Measurements from ENCODE around the gene F7. TPM values are rescaled to one million over a fixed set of nuclear protein-coding genes. Genes with fewer than 3 reads are reported as not detected.

The F7 gene
- total RNA-seq, 1 experiment from 2014 or later, result 52.4 TPM

GRCh38 chr13:113115363-113116205, 10.0 kb downstream of the F7 start:
- POLR2A ChIA-PET, result no interaction called here
- Mint-ChIP-seq H3K36me3 (ENCODE audit: insufficient read depth, unreplicated experiment) (no peaks in the 10 kb centered on the region), H3K9me3 (ENCODE audit: unreplicated experiment) (no peaks in the 10 kb centered on the region), H3K4me3 (ENCODE audit: unreplicated experiment) (no peak overlapping the region), H3K27ac (ENCODE audit: unreplicated experiment) (no peak overlapping the region), H3K27me3 (ENCODE audit: insufficient read depth, unreplicated experiment) (no peaks in the 10 kb centered on the region), H3K4me1 (ENCODE audit: low read depth, unreplicated experiment) (no peaks in the 10 kb centered on the region)
- Histone ChIP-seq H3K4me1 (peaks cover 8% of the 10 kb centered on the region), H3K9me3 (no peaks in the 10 kb centered on the region; the same call in 1 of the 2 replicates), H3K36me3 (ENCODE audit: control insufficient read depth, insufficient read depth, low read length) (no peaks in the 10 kb centered on the region), H3K27me3 (replicated peaks; ENCODE audit: control insufficient read depth, insufficient read depth, low read length) (no peaks in the 10 kb centered on the region), H3K4me3 (ENCODE audit: low read depth, low read length) (no peak overlapping the region)
- no TSS peak for BruUV-seq (replicated peaks)
- intact Hi-C loops (cut with micrococcal nuclease; ENCODE audit: unreplicated experiment), result no loop called here
- CTCF ChIA-PET, result no interaction called here
- no peak for TF ChIP-seq CTCF (IDR thresholded peaks at IDR 0.05; ENCODE audit: insufficient read depth in 1 of 2, low read depth in 1 of 2, low read length in 1 of 2, severe bottlenecking in 1 of 2, unreplicated experiment in 1 of 2)
- DNase-seq, result no peak

GRCh38 chr13:113116206-113116800, 10.7 kb downstream of the F7 start:
- Histone ChIP-seq H3K4me3 (ENCODE audit: low read depth, low read length) (no peak overlapping the region), H3K36me3 (ENCODE audit: control insufficient read depth, insufficient read depth, low read length) (no peaks in the 10 kb centered on the region), H3K27me3 (replicated peaks; ENCODE audit: control insufficient read depth, insufficient read depth, low read length) (no peaks in the 10 kb centered on the region), H3K4me1 (peaks cover 8% of the 10 kb centered on the region), H3K9me3 (no peaks in the 10 kb centered on the region)
- DNase-seq, result no peak
- no TSS peak for BruUV-seq (replicated peaks)
- H3K27me3 Mint-ChIP-seq (ENCODE audit: insufficient read depth, unreplicated experiment), result no peaks in the 10 kb centered on the region
- H3K36me3 Mint-ChIP-seq (ENCODE audit: insufficient read depth, unreplicated experiment), result no peaks in the 10 kb centered on the region
- H3K4me3 Mint-ChIP-seq (ENCODE audit: unreplicated experiment), result no peak overlapping the region
- intact Hi-C loops (cut with micrococcal nuclease; ENCODE audit: unreplicated experiment), result no loop called here
- no peak overlapping the region for H3K27ac Mint-ChIP-seq (ENCODE audit: unreplicated experiment)
- ChIA-PET CTCF (interaction anchor here (0.6 kb wide), 1 partner anchor 34 kb away, joined by 3 read pairs; no protein-coding TSS in a partner anchor), POLR2A (no interaction called here)
- no peaks in the 10 kb centered on the region for H3K9me3 Mint-ChIP-seq (ENCODE audit: unreplicated experiment)
- TF ChIP-seq CTCF (IDR thresholded peaks at IDR 0.05; ENCODE audit: insufficient read depth in 1 of 2, low read depth in 1 of 2, low read length in 1 of 2, severe bottlenecking in 1 of 2, unreplicated experiment in 1 of 2), result no peak
- no peaks in the 10 kb centered on the region for H3K4me1 Mint-ChIP-seq (ENCODE audit: low read depth, unreplicated experiment)

DNA sequence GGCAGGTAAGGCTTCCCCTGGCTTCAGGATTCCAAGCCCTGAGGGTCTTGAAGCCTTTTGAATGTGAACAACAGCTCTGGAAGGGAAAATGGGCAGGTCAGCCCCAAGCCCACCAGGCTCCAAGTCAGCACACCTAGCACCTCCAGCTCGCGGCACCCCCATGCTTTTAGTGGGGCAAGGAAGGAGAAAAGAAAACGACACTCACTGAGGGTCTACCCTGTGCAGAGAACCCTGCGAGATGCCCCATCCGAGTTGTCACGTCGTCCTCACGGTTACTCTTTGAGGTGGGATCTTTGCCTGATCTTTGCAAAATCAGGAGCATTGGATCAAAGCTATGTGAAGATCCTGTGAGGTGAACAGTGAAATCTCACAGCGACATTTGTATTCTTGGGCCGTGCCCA, 11.3 kb downstream of the F7 start:
- Mint-ChIP-seq H3K4me1 (ENCODE audit: low read depth, unreplicated experiment) (no peaks in the 10 kb centered on the region), H3K27me3 (ENCODE audit: insufficient read depth, unreplicated experiment) (no peaks in the 10 kb centered on the region), H3K9me3 (ENCODE audit: unreplicated experiment) (no peaks in the 10 kb centered on the region), H3K36me3 (ENCODE audit: insufficient read depth, unreplicated experiment) (no peaks in the 10 kb centered on the region), H3K27ac (ENCODE audit: unreplicated experiment) (peak overlapping the region; percentile 29), H3K4me3 (ENCODE audit: unreplicated experiment) (no peak overlapping the region)
- CTCF ChIA-PET, result interaction anchor here (0.6 kb wide), 1 partner anchor 33 kb away, joined by 3 read pairs; no protein-coding TSS in a partner anchor
- no peaks in the 10 kb centered on the region for H3K27me3 ChIP-seq (replicated peaks; ENCODE audit: control insufficient read depth, insufficient read depth, low read length)
- POLR2A ChIA-PET, result no interaction called here
- H3K36me3 ChIP-seq (ENCODE audit: control insufficient read depth, insufficient read depth, low read length), result no peaks in the 10 kb centered on the region
- BruUV-seq (replicated peaks), result no TSS peak
- no peak for DNase-seq
- no peaks in the 10 kb centered on the region for H3K9me3 ChIP-seq
- H3K4me1 ChIP-seq, result peaks cover 12% of the 10 kb centered on the region
- no peak for TF ChIP-seq CTCF (IDR thresholded peaks at IDR 0.05; ENCODE audit: insufficient read depth in 1 of 2, low read depth in 1 of 2, low read length in 1 of 2, severe bottlenecking in 1 of 2, unreplicated experiment in 1 of 2)
- H3K4me3 ChIP-seq (ENCODE audit: low read depth, low read length), result no peak overlapping the region
- intact Hi-C loops (cut with micrococcal nuclease; ENCODE audit: unreplicated experiment), result no loop called here

Measured in Caco-2 (cell line).